NCI-H1694 treated with DMSO at 0.1 percent for 48 hours (cell line): ENCODE measurements around the gene CDKN1C.

Experiments
- DNase-seq: peaks from one replicate; lab custom pipeline; 2025; lab: John Stamatoyannopoulos, UW

The CDKN1C gene

GRCh38 chr11:2846470-2846869 is 39.1 kb downstream of the CDKN1C start:
- DNase-seq: no peak

GRCh38 chr11:2846056-2846455 is 39.5 kb downstream of the CDKN1C start:
- DNase-seq: no peak

GRCh38 chr11:2844996-2845395 is 40.6 kb downstream of the CDKN1C start:
- no peak for DNase-seq

GRCh38 chr11:2844116-2844842 is 41.3 kb downstream of the CDKN1C start:
- no peak for DNase-seq

GRCh38 chr11:2843551-2843950 is 42.0 kb downstream of the CDKN1C start:
- no peak for DNase-seq

- DNase-seq: no peak
Measured at GRCh38 chr11:2842876-2843275, 42.7 kb downstream of the CDKN1C start.

GRCh38 chr11:2841411-2842190 is 44.0 kb downstream of the CDKN1C start:
- no peak for DNase-seq

- DNase-seq: no peak
Measured at GRCh38 chr11:2839395-2839943, 46.1 kb downstream of the CDKN1C start.

GRCh38 chr11:2838676-2839294 is 46.8 kb downstream of the CDKN1C start:
- DNase-seq: no peak

GRCh38 chr11:2838091-2838490 is 47.5 kb downstream of the CDKN1C start:
- DNase-seq: no peak

GRCh38 chr11:2837651-2838050 is 47.9 kb downstream of the CDKN1C start:
- DNase-seq: no peak

GRCh38 chr11:2837096-2837601 is 48.4 kb downstream of the CDKN1C start:
- no peak for DNase-seq

- DNase-seq: no peak
Measured at GRCh38 chr11:2836315-2837095, 49.1 kb downstream of the CDKN1C start.

- no peak for DNase-seq
Measured at GRCh38 chr11:2835751-2836150, 49.8 kb downstream of the CDKN1C start.

GRCh38 chr11:2835296-2835695 is 50.3 kb downstream of the CDKN1C start:
- no peak for DNase-seq

- DNase-seq: no peak
Measured at GRCh38 chr11:2834503-2835273, 50.9 kb downstream of the CDKN1C start.

GRCh38 chr11:2833716-2834502 is 51.7 kb downstream of the CDKN1C start:
- DNase-seq: no peak
